ENCODE results near the gene TESPA1. TPM values are rescaled to one million over a fixed set of nuclear protein-coding genes. Genes with fewer than 3 reads are reported as not detected.

The TESPA1 gene
- total RNA-seq, 1 donor from 2014 or later = not detected

GRCh38 chr12:54973556-54973955 lies 11.0 kb downstream of the TESPA1 start:
- Histone ChIP-seq H3K27me3 (ENCODE audit: control insufficient read depth, insufficient read depth, low read length) (no peaks in the 10 kb centered on the region), H3K36me3 (ENCODE audit: control insufficient read depth, insufficient read depth, low read length) (no peaks in the 10 kb centered on the region), H3K4me3 (ENCODE audit: low read depth, low read length) (no peak overlapping the region)
- no peak for TF ChIP-seq CTCF (IDR thresholded peaks at IDR 0.05; ENCODE audit: insufficient read depth, low read length, poor library complexity, severe bottlenecking)
- DNase-seq (ENCODE audit: low read depth) = no peak

- H3K4me3 ChIP-seq (ENCODE audit: low read depth, low read length) = no peak overlapping the region
- H3K36me3 ChIP-seq (ENCODE audit: control insufficient read depth, insufficient read depth, low read length) = no peaks in the 10 kb centered on the region
- no peak for TF ChIP-seq CTCF (IDR thresholded peaks at IDR 0.05; ENCODE audit: insufficient read depth, low read length, poor library complexity, severe bottlenecking)
- no peak for DNase-seq (ENCODE audit: low read depth)
- H3K27me3 ChIP-seq (ENCODE audit: control insufficient read depth, insufficient read depth, low read length) = no peaks in the 10 kb centered on the region
Measured at GRCh38 chr12:54970741-54971140, 13.8 kb downstream of the TESPA1 start.

- Histone ChIP-seq H3K4me3 (ENCODE audit: low read depth, low read length) (no peak overlapping the region), H3K36me3 (ENCODE audit: control insufficient read depth, insufficient read depth, low read length) (no peaks in the 10 kb centered on the region), H3K27me3 (ENCODE audit: control insufficient read depth, insufficient read depth, low read length) (no peaks in the 10 kb centered on the region)
- no peak for TF ChIP-seq CTCF (IDR thresholded peaks at IDR 0.05; ENCODE audit: insufficient read depth, low read length, poor library complexity, severe bottlenecking)
- DNase-seq (ENCODE audit: low read depth) = no peak
Measured at GRCh38 chr12:54968181-54968730, 16.3 kb downstream of the TESPA1 start.

- H3K4me3 ChIP-seq (ENCODE audit: low read depth, low read length) = no peak overlapping the region
- no peaks in the 10 kb centered on the region for H3K36me3 ChIP-seq (ENCODE audit: control insufficient read depth, insufficient read depth, low read length)
- DNase-seq (ENCODE audit: low read depth) = no peak
- TF ChIP-seq CTCF (IDR thresholded peaks at IDR 0.05; ENCODE audit: insufficient read depth, low read length, poor library complexity, severe bottlenecking) = no peak
- no peaks in the 10 kb centered on the region for H3K27me3 ChIP-seq (ENCODE audit: control insufficient read depth, insufficient read depth, low read length)
Measured at GRCh38 chr12:54967461-54967860, 17.1 kb downstream of the TESPA1 start.

GRCh38 chr12:54961190-54961589 lies 23.4 kb downstream of the TESPA1 start:
- no peak for TF ChIP-seq CTCF (IDR thresholded peaks at IDR 0.05; ENCODE audit: insufficient read depth, low read length, poor library complexity, severe bottlenecking)
- DNase-seq (ENCODE audit: low read depth) = no peak

GRCh38 chr12:54959291-54960018 lies 25.1 kb downstream of the TESPA1 start:
- no peak overlapping the region for H3K4me3 ChIP-seq (ENCODE audit: low read depth, low read length)
- no peak for TF ChIP-seq CTCF (IDR thresholded peaks at IDR 0.05; ENCODE audit: insufficient read depth, low read length, poor library complexity, severe bottlenecking)
- DNase-seq (ENCODE audit: low read depth) = no peak
- peaks cover 2% of the 10 kb centered on the region for H3K27me3 ChIP-seq (ENCODE audit: control insufficient read depth, insufficient read depth, low read length)
- no peaks in the 10 kb centered on the region for H3K36me3 ChIP-seq (ENCODE audit: control insufficient read depth, insufficient read depth, low read length)

More at GRCh38 chr12:54961190-54961589, 23.4 kb downstream of the TESPA1 start:
- Histone ChIP-seq H3K4me3 (ENCODE audit: low read depth, low read length) (no peak overlapping the region), H3K36me3 (ENCODE audit: control insufficient read depth, insufficient read depth, low read length) (no peaks in the 10 kb centered on the region), H3K27me3 (ENCODE audit: control insufficient read depth, insufficient read depth, low read length) (peaks cover 2% of the 10 kb centered on the region)
